ENCODE data around the gene PGPEP1. TPM values are rescaled to one million over a fixed set of nuclear protein-coding genes. Genes with fewer than 3 reads are reported as not detected.

PGPEP1 gene
- total and polyA plus RNA-seq, 8 donors = 16.1 to 39.5 (median 20.7) TPM

- Histone ChIP-seq H3K27ac (peak overlapping the region; percentile 98 to 99), H3K36me3 (peaks cover 0 to 34% of the 10 kb centered on the region in 2 donors), H3K27me3 (no peaks in the 10 kb centered on the region), H3K9me3 (no peaks in the 10 kb centered on the region), H3K4me3 (peak overlapping the region; percentile 7 to 40), H3K4me1 (peaks cover 17 to 64% of the 10 kb centered on the region in 2 donors)
- no peak for TF ChIP-seq CTCF (IDR thresholded peaks at IDR 0.05)
- DNase-seq (peak; percentile 72 to 94 (median 86)), ATAC-seq (peak; percentile 84)
- intact Hi-C loops (cut with DNase I) = no loop called here
Measured at GRCh38 chr19:18304458-18305310, 35.7 kb upstream of the PGPEP1 start.

GRCh38 chr19:18306209-18306887, 34.0 kb upstream of the PGPEP1 start:
- H3K27ac ChIP-seq = peak overlapping the region in 1 of 2 donors; percentile 60
- no peaks in the 10 kb centered on the region for H3K9me3 ChIP-seq
- H3K4me1 ChIP-seq = peaks cover 17 to 54% of the 10 kb centered on the region in 2 donors
- H3K36me3 ChIP-seq = peaks cover 0 to 50% of the 10 kb centered on the region in 2 donors
- ATAC-seq (no peak), DNase-seq (no peak)
- intact Hi-C loops (cut with DNase I) = no loop called here
- TF ChIP-seq CTCF (IDR thresholded peaks at IDR 0.05) = no peak
- no peak overlapping the region for H3K4me3 ChIP-seq
- H3K27me3 ChIP-seq = no peaks in the 10 kb centered on the region

- intact Hi-C loops (cut with DNase I) = no loop called here
- Histone ChIP-seq H3K36me3 (peaks cover 0 to 55% of the 10 kb centered on the region in 2 donors), H3K27me3 (no peaks in the 10 kb centered on the region), H3K4me3 (no peak overlapping the region), H3K4me1 (peaks cover 17 to 50% of the 10 kb centered on the region in 2 donors), H3K27ac (peak overlapping the region in 1 of 2 donors; percentile 60), H3K9me3 (no peaks in the 10 kb centered on the region)
- ATAC-seq (no peak), DNase-seq (no peak)
- no peak for TF ChIP-seq CTCF (IDR thresholded peaks at IDR 0.05)
Measured at GRCh38 chr19:18306888-18307260, 33.5 kb upstream of the PGPEP1 start.

- DNase-seq (no peak), ATAC-seq (no peak)
- intact Hi-C loops (cut with DNase I) = no loop called here
- no peaks in the 10 kb centered on the region for H3K9me3 ChIP-seq
- H3K27ac ChIP-seq = peak overlapping the region in 1 of 2 donors; percentile 60
- H3K36me3 ChIP-seq = peaks cover 0 to 59% of the 10 kb centered on the region in 2 donors
- no peak overlapping the region for H3K4me3 ChIP-seq
- TF ChIP-seq CTCF (IDR thresholded peaks at IDR 0.05) = no peak
- H3K27me3 ChIP-seq = no peaks in the 10 kb centered on the region
- H3K4me1 ChIP-seq = peaks cover 17 to 46% of the 10 kb centered on the region in 2 donors
Measured at GRCh38 chr19:18307271-18307681, 33.1 kb upstream of the PGPEP1 start.
